Neural progenitor cell (in vitro differentiated cells): ENCODE data around the gene C21orf58. TPM values are rescaled to one million over a fixed set of nuclear protein-coding genes. Genes with fewer than 3 reads are reported as not detected.
A peak's percentile ranks its signal among the peaks of the same experiment; 100 is the strongest.
"Not testable (repeated sequence)": the region's sequence is repeated elsewhere in the genome, so short reads cannot be mapped to it uniquely, and the experiment has no call there.

Experiments used
- DNase-seq: peaks from one replicate; pipeline ENCODE4 v3.0.0-alpha.2; 2016; ENCODE audit warnings: low spot score
- H2AFZ ChIP-seq: fragments of 200-600 bp; sonication (generic); replicated peaks from 2 replicates; pipeline ENCODE4 v1.6.1; 2016; ENCODE audit warnings: antibody characterized with exemption
- H3F3A ChIP-seq: fragments of 200-600 bp; sonication (generic); 2 replicates; pipeline ENCODE4 v1.6.1; 2016; ENCODE audit warnings: antibody characterized with exemption, low read depth
- H3K27ac ChIP-seq: fragments of 200-600 bp; sonication (generic); 2 replicates; pipeline ENCODE4 v1.5.1; 2016; ENCODE audit warnings: mild to moderate bottlenecking
- H3K27me3 ChIP-seq: fragments of 200-600 bp; sonication (generic); 2 replicates; pipeline ENCODE4 v1.6.1; 2016; ENCODE audit warnings: mild to moderate bottlenecking, moderate library complexity
- H3K36me3 ChIP-seq: fragments of 200-600 bp; sonication (generic); 2 replicates; pipeline ENCODE4 v1.5.1; 2016
- H3K4me1 ChIP-seq: fragments of 200-600 bp; sonication (generic); 2 replicates; pipeline ENCODE4 v1.6.1; 2016; ENCODE audit warnings: mixed run types
- H3K4me2 ChIP-seq: fragments of 200-600 bp; sonication (generic); 2 replicates; pipeline ENCODE4 v1.6.1; 2016
- H3K4me3 ChIP-seq: fragments of 200-600 bp; sonication (generic); 2 replicates; pipeline ENCODE4 v1.5.1; 2016
- H3K79me2 ChIP-seq: fragments of 200-600 bp; sonication (generic); 2 replicates; pipeline ENCODE4 v1.6.1; 2016; ENCODE audit warnings: low read depth
- H3K9ac ChIP-seq: fragments of 200-600 bp; sonication (generic); 2 replicates; pipeline ENCODE4 v1.6.1; 2016
- H3K9me3 ChIP-seq: fragments of 200-600 bp; sonication (generic); 2 replicates; pipeline ENCODE4 v1.5.1; 2016; ENCODE audit warnings: low read depth
- H4K20me1 ChIP-seq: fragments of 200-600 bp; sonication (generic); 2 replicates; pipeline ENCODE4 v1.6.1; 2016; ENCODE audit warnings: low read depth
- H3K27ac Mint-ChIP-seq: 3 replicates; pipeline ENCODE4 v1.8.0; 2021; ENCODE audit warnings: mixed read lengths
- H3K27me3 Mint-ChIP-seq: 2 replicates; pipeline ENCODE4 v1.8.0; 2022; ENCODE audit warnings: low read depth, mild to moderate bottlenecking, inconsistent platforms, moderate library complexity, mixed read lengths; ENCODE audit not compliant: insufficient read depth
- H3K36me3 Mint-ChIP-seq: 3 replicates; pipeline ENCODE4 v1.8.0; 2021; ENCODE audit warnings: mixed read lengths
- H3K4me1 Mint-ChIP-seq: 3 replicates; pipeline ENCODE4 v1.8.0; 2021; ENCODE audit warnings: mixed read lengths
- H3K4me3 Mint-ChIP-seq: 3 replicates; pipeline ENCODE4 v1.8.0; 2021; ENCODE audit warnings: mild to moderate bottlenecking, moderate library complexity, mixed read lengths
- H3K9me3 Mint-ChIP-seq: 3 replicates; pipeline ENCODE4 v1.8.0; 2020; ENCODE audit warnings: mixed read lengths
- CTCF ChIP-seq: fragments of 200-600 bp; sonication (generic); IDR thresholded peaks from 2 replicates; pipeline ENCODE4 v1.5.1; 2017; ENCODE audit warnings: antibody characterized with exemption, mild to moderate bottlenecking
- EZH2 ChIP-seq: fragments of 200-600 bp; sonication (generic); IDR thresholded peaks from 2 replicates; pipeline ENCODE4 v1.6.1; 2017; ENCODE audit warnings: antibody characterized with exemption, mild to moderate bottlenecking, moderate library complexity
- EZH2phosphoT487 ChIP-seq: fragments of 200-600 bp; sonication (generic); IDR thresholded peaks from 2 replicates; pipeline ENCODE4 v1.6.1; 2017; ENCODE audit warnings: antibody characterized with exemption
- total RNA-seq: library from RNA; depleted of rRNA; stranded (reverse); fragments of >200 nt; gene quantifications from 2 replicates; pipeline ENCODE4 v1.2.3, GENCODE V29; 2015; ENCODE audit warnings: low replicate concordance

Gene C21orf58
- total RNA-seq: 26.2 and 49.2 TPM in 2 replicates

GRCh38 chr21:46323710-46324389 lies at the start of gene C21orf58, which contains the start of gene PCNT:
TSS of gene C21orf58 (minus strand) at chr21:46323870. CDS start at chr21:46322738, 1,132 bp downstream.
TSS of gene PCNT (plus strand) at chr21:46324156. CDS start at chr21:46324229, 73 bp downstream.
- peak within 1 kb of the TSS; percentile 97 for H3K27ac ChIP-seq
- peaks cover 88% of the 10 kb centered on the region for H3K79me2 ChIP-seq
- Mint-ChIP-seq H3K4me1 (peaks cover 39% of the 10 kb centered on the region), H3K9me3 (no peaks in the 10 kb centered on the region), H3K27me3 (peaks cover 11% of the 10 kb centered on the region), H3K4me3 (peak within 1 kb of the TSS; percentile 99), H3K36me3 (peaks cover 20% of the 10 kb centered on the region), H3K27ac (peak within 1 kb of the TSS; percentile 96)
- DNase-seq: peak; percentile 99
- peak within 1 kb of the TSS; percentile 99 for H2AFZ ChIP-seq
- peaks cover 35% of the 10 kb centered on the region for H3F3A ChIP-seq
- H3K9ac ChIP-seq: peak within 1 kb of the TSS; percentile 89
- H3K36me3 ChIP-seq: no peaks in the 10 kb centered on the region
- H3K27me3 ChIP-seq: no peaks in the 10 kb centered on the region
- no peaks in the 10 kb centered on the region for H3K9me3 ChIP-seq
- H3K4me1 ChIP-seq: peaks cover 32% of the 10 kb centered on the region
- H4K20me1 ChIP-seq: peaks cover 43% of the 10 kb centered on the region
- peak within 1 kb of the TSS; percentile 99 for H3K4me2 ChIP-seq
- TF ChIP-seq EZH2 (no peak), EZH2phosphoT487 (no peak), CTCF (no peak)
- H3K4me3 ChIP-seq: peak within 1 kb of the TSS; percentile 99

- H3K4me1 Mint-ChIP-seq, H3K9ac ChIP-seq, H3K36me3 ChIP-seq, DNase-seq, H4K20me1 ChIP-seq, H3K9me3 Mint-ChIP-seq, H3K4me2 ChIP-seq, H2AFZ ChIP-seq, H3K27me3 ChIP-seq, H3K4me3 Mint-ChIP-seq, H3K9me3 ChIP-seq, H3K4me3 ChIP-seq, H3K27ac ChIP-seq, H3K4me1 ChIP-seq, H3F3A ChIP-seq, H3K27me3 Mint-ChIP-seq: not testable (repeated sequence)
- H3K27ac Mint-ChIP-seq: peak overlapping the region; percentile 46
- H3K36me3 Mint-ChIP-seq: peaks cover 19% of the 10 kb centered on the region
- H3K79me2 ChIP-seq: peaks cover 44% of the 10 kb centered on the region
Observed at GRCh38 chr21:46372947-46373346, 49.3 kb upstream of the C21orf58 start.

GRCh38 chr21:46372014-46372485 lies 48.4 kb upstream of the C21orf58 start:
- H3K79me2 ChIP-seq: peaks cover 37% of the 10 kb centered on the region
- H3K27ac Mint-ChIP-seq: no peak overlapping the region

More at GRCh38 chr21:46372014-46372485, 48.4 kb upstream of the C21orf58 start:
- H3K4me1 Mint-ChIP-seq: peaks cover under 1% of the 10 kb centered on the region
- no peaks in the 10 kb centered on the region for H3K9me3 Mint-ChIP-seq
- no peak overlapping the region for H2AFZ ChIP-seq
- peaks cover 8% of the 10 kb centered on the region for H3F3A ChIP-seq
- no peak for DNase-seq
- no peaks in the 10 kb centered on the region for H3K36me3 ChIP-seq
- H3K9ac ChIP-seq: no peak overlapping the region
- no peaks in the 10 kb centered on the region for H3K27me3 ChIP-seq
- H3K4me3 Mint-ChIP-seq: no peak overlapping the region
- TF ChIP-seq EZH2phosphoT487 (no peak), EZH2 (no peak), CTCF (no peak)
- no peaks in the 10 kb centered on the region for H3K4me1 ChIP-seq
- H3K27me3 Mint-ChIP-seq: peaks cover 4% of the 10 kb centered on the region
- H4K20me1 ChIP-seq: peaks cover 5% of the 10 kb centered on the region
- H3K36me3 Mint-ChIP-seq: peaks cover 15% of the 10 kb centered on the region
- no peak overlapping the region for H3K4me3 ChIP-seq
- no peak overlapping the region for H3K27ac ChIP-seq
- no peaks in the 10 kb centered on the region for H3K9me3 ChIP-seq
- H3K4me2 ChIP-seq: no peak overlapping the region
